GM08714 (cell line): ENCODE data around the gene ZNF787.

Experiments used
- H3K4me3 ChIP-seq: fragments of 200-500 bp; sonication (Bioruptor generic); 2 replicates; pipeline ENCODE4 v1.5.1; 2014; ENCODE audit warnings: mild to moderate bottlenecking, low read length, inconsistent platforms
- ZNF274 ChIP-seq: IDR thresholded peaks from 2 replicates; pipeline ENCODE4 v1.6.1; 2012; ENCODE audit warnings: mild to moderate bottlenecking, low read depth, low read length

Gene ZNF787

GRCh38 chr19:56137405-56137804 is 16.3 kb upstream of the ZNF787 start:
- H3K4me3 ChIP-seq: no peak overlapping the region
- TF ChIP-seq ZNF274: no peak

GRCh38 chr19:56136362-56136761 is 15.3 kb upstream of the ZNF787 start:
- no peak overlapping the region for H3K4me3 ChIP-seq
- no peak for TF ChIP-seq ZNF274

GRCh38 chr19:56134654-56134921 is 13.5 kb upstream of the ZNF787 start:
- no peak for TF ChIP-seq ZNF274

GRCh38 chr19:56133858-56134653 is 13.0 kb upstream of the ZNF787 start:
- H3K4me3 ChIP-seq: no peak overlapping the region
- no peak for TF ChIP-seq ZNF274

More at GRCh38 chr19:56134654-56134921, 13.5 kb upstream of the ZNF787 start:
- H3K4me3 ChIP-seq: no peak overlapping the region

- TF ChIP-seq ZNF274: no peak
- H3K4me3 ChIP-seq: no peak overlapping the region
These were observed 11.3 kb upstream of the ZNF787 start for GRCh38 chr19:56132316-56132822.

GRCh38 chr19:56131651-56132050 is 10.6 kb upstream of the ZNF787 start:
- no peak overlapping the region for H3K4me3 ChIP-seq
- no peak for TF ChIP-seq ZNF274

GRCh38 chr19:56130006-56130405 is 8.9 kb upstream of the ZNF787 start:
- no peak overlapping the region for H3K4me3 ChIP-seq
- TF ChIP-seq ZNF274: no peak

GRCh38 chr19:56126983-56127780 is 6.1 kb upstream of the ZNF787 start:
- no peak overlapping the region for H3K4me3 ChIP-seq
- no peak for TF ChIP-seq ZNF274

GRCh38 chr19:56125806-56126590 is 4.9 kb upstream of the ZNF787 start:
- no peak for TF ChIP-seq ZNF274
- H3K4me3 ChIP-seq: no peak overlapping the region

- no peak for TF ChIP-seq ZNF274
- H3K4me3 ChIP-seq: no peak overlapping the region
These were observed 3.5 kb upstream of the ZNF787 start for GRCh38 chr19:56124578-56124977.

GRCh38 chr19:56123266-56123891 is 2.3 kb upstream of the ZNF787 start:
- no peak overlapping the region for H3K4me3 ChIP-seq
- no peak for TF ChIP-seq ZNF274

- peak overlapping the region; percentile 72 for H3K4me3 ChIP-seq
- no peak for TF ChIP-seq ZNF274
These were observed 520 bp downstream of the ZNF787 start for GRCh38 chr19:56120371-56121179.

- TF ChIP-seq ZNF274: no peak
These were observed 1.1 kb downstream of the ZNF787 start for GRCh38 chr19:56120002-56120370.

More at GRCh38 chr19:56120002-56120370, 1.1 kb downstream of the ZNF787 start:
- H3K4me3 ChIP-seq: peak overlapping the region; percentile 72
